GM23248 (cell line): ENCODE results near the gene ST6GALNAC4.

ENCODE experiments used
- EZH2 ChIP-seq: fragments of 200-600 bp; sonication (generic); IDR thresholded peaks from 2 replicates; pipeline ENCODE4 v1.6.1; 2018; ENCODE audit warnings: antibody characterized with exemption, mild to moderate bottlenecking; ENCODE audit not compliant: insufficient read depth, poor library complexity, severe bottlenecking
- EZH2phosphoT487 ChIP-seq: fragments of 200-600 bp; sonication (generic); IDR thresholded peaks from 2 replicates; pipeline ENCODE4 v1.6.1; 2018; ENCODE audit warnings: antibody characterized with exemption, moderate library complexity, mild to moderate bottlenecking, low read depth; ENCODE audit not compliant: insufficient read depth

DNA sequence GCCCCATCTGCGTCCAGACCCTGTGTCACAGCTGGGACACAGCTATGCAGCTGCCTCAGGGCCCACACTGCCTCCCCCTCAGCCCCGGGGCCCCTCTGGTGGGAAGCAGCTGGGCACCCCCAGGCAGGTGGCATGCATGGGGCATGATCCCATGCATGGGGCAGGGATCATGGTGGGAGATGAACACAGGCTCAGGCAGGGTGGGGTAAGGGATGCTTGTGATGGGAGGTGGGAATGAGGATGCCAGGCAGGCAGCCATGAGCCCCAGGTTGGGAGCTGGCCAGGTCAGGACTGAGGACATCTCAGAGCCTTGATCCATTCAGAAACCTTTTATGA is 44.3 kb upstream of the ST6GALNAC4 start:
- no peak for TF ChIP-seq EZH2phosphoT487
- no peak for TF ChIP-seq EZH2
